Activated CD8-positive, alpha-beta memory T cell treated with anti-CD3 and anti-CD28 coated beads for 1 hour (primary cell): ENCODE data around the gene MOB4.
"Not testable (repeated sequence)": the region's sequence is repeated elsewhere in the genome, so short reads cannot be mapped to it uniquely, and the experiment has no call there.

Experiments used
- DNase-seq, 2 donors: peaks; one replicate each; pipeline ENCODE4 v3.0.0-alpha.2; 2020; ENCODE audit warnings: low read depth in 1 of 2; ENCODE audit errors: extremely low read depth in 1 of 2

Gene MOB4

DNA sequence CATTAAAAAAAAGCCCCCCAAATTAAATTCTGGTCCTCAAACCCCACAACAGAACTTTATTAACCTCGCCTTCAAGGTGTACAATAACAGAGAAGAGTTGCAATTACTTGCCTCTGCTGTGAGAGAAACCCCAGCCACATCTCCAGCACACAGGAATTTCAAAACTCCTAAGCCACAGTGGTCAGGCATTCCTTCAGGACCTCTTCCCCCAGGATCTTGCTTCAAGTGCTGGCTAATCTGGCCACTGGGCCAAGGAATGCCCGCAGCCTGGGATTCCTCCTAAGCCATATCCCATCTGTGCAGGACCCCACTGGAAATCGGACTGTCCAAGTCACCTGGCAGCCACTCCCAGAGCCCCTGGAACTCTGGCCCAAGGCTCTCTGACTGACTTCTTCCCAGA, 64.3 kb downstream of the MOB4 start:
- DNase-seq: not testable (repeated sequence)

DNA sequence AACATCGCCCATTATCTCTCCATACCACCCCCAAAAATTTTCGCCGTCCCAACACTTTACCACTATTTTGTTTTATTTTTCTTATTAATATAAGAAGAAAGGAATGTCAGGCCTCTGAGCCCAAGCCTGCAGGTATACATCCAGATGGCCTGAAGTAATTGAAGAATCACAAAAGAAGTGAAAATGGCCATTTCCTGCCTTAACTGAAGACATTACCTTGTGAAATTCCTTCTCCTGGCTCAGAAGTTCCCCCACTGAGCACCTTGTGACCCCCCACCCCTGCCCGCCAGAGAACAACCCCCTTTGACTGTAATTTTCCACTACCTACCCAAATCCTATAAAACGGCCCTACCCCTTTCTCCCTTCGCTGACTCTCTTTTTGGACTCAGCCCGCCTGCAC, 71.4 kb downstream of the MOB4 start:
- DNase-seq: not testable (repeated sequence)

DNA sequence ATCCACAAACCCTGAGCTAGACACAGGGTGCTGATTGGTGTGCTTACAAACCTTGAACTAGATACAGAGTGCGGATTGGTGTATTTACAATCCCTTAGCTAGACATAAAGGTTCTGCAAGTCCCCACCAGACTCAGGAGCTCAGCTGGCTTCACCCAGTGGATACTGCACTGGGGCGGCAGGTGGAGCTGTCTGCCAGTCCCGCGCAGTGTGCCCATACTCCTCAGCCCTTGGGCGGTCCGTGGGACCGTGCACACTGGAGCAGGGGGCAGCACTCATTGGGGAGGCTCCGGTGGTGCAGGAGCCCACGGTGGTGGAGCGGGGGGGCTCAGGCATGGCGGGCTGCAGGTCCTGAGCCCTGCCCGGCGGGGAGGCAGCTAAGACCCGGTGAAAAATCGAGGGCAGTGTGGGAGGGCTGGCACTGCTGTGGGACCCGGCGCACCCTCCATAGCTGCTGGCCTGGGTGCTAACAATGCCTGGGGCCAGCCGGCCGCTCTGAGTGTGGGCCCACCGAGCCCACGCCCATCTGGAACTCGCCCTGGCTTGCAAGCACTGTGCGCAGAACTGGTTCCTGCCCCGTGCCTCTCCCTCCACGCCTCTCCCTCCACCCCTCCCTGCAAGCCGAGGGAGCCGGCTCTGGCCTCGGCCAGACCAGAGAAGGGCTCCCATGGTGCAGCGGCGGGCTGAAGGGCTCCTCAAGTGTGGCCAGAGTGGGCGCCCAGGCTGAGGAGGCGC, 75.6 kb downstream of the MOB4 start:
- DNase-seq: no peak

DNA sequence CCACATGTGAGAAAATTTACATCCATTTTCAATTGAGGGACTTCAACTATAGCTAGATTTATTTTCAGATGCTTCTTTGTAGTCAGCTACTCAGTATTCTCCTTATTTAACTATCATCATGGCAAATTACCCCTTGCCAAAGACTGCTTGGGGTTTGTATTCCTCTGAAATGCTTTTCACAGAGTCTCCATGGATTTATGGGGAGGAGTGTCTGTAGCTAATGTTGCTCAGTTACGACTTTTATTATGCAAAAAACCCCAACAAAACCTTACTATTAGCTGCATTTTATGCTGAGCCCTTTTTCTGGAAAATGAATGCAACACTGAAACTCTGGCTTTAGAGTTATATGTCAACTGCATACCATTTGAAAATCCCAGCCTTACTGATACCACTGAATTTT, 80.9 kb downstream of the MOB4 start:
- no peak for DNase-seq

DNA sequence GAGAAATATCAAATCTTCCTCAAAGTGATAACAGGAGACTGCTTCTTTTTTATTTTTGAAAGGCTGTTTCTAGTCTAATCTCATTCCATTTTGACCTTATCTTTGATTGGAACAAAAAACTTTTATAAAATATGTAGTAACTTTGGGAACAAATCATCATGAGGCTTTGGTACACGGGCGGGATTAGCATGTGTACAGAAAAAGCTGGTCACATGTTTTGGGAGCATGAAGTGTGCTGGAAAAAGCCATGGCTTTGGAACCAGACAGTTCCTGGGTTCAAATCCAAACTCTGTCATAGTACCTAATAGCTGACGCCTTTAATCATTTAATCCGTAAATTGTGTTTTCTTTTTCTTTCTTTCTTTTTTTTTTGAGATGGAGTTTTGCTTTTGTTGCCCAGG, 81.3 kb downstream of the MOB4 start:
- DNase-seq: no peak

DNA sequence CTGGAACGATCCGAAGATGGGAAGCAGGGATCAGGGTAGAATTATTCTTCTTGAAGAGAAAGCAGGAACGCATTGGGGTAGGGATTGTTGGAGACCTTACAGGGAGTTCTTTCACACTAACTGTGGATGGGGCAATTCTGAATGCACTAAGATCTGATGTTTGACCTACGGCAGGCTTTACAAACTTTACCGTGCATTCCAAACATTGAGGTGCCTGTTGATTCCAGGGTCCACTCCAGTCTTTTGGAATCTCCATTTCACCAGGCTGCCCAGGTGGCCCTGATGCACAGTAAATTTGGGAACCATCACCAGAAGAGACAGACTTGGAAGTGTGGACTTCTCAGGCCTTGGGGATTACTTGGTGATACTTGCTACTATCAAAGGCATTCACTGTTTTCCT, 82.6 kb downstream of the MOB4 start:
- no peak for DNase-seq

DNA sequence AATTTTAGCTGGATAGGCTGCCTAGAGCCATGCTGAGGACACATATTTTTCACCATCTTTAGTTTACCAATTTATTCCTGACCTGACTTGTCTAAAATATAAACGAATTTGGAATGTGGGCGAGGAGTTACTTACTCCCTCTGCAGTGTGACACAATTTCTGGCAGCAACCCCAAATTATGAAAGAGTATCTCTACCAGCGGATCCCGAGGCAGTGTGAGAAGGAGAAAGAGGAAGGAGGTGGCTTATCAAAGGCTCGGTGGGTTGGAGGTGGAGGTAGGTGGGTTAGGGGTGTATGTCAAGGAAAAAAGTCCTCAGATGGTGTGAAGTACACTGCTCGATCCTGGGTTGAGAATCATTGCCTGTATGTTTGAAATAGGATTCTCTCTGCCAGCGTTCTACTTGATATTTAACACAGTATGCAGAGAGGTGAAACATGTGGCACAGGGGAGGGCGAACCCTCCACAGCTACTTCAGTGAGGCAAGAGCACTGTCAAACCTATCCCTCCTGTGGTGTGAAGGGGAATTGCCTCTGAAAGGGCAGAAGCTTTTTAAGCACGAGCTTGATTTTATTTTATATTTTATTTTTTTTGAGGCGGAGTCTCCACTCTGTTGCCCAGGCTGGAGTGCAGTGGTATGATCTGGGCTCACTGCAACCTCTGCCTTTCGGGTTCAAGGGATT, 83.6 kb downstream of the MOB4 start:
- DNase-seq: no peak

DNA sequence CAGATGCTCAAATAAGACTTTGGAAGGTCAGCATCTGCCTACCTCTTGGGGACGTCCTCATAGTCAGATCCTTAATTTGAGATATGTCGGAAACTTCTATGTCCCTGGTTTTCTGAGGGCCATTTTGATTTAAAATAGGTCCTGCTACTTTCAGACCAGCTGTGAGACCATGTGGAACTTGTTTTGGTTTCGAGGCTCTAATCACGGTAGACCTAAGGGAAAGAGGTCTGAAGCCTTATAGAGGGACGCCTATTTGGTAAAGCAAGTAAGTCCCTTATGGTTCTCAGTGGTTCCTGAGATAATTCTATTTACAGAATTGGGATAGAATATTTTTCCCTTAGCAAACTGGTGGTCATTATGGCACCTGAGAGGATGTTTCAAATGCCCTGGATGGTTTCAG, 84.4 kb downstream of the MOB4 start:
- no peak for DNase-seq

DNA sequence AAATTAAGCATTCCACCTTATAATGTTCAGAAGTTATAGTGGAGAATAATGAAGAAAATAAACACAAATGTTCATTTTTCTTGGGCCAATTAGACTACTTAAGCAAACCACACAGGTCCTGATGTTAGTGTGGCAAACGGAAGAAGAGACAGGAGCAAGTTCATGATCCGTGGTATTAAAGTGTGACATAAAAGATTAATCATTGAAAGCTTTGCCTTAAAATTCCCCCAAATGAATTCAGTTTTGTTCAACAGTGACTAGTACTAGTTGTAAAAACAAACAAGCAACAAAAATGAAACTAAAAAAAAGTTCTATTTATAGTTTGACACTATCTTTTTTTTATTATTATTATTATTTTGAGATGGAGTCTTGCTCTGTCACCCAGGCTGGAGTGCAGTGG, 85.9 kb downstream of the MOB4 start:
- DNase-seq: no peak
